Measurements from ENCODE around the gene MOB4.
A peak's percentile ranks its signal among the peaks of the same experiment; 100 is the strongest.
"Not testable (repeated sequence)": the region's sequence is repeated elsewhere in the genome, so short reads cannot be mapped to it uniquely, and the experiment has no call there.

The MOB4 gene

DNA sequence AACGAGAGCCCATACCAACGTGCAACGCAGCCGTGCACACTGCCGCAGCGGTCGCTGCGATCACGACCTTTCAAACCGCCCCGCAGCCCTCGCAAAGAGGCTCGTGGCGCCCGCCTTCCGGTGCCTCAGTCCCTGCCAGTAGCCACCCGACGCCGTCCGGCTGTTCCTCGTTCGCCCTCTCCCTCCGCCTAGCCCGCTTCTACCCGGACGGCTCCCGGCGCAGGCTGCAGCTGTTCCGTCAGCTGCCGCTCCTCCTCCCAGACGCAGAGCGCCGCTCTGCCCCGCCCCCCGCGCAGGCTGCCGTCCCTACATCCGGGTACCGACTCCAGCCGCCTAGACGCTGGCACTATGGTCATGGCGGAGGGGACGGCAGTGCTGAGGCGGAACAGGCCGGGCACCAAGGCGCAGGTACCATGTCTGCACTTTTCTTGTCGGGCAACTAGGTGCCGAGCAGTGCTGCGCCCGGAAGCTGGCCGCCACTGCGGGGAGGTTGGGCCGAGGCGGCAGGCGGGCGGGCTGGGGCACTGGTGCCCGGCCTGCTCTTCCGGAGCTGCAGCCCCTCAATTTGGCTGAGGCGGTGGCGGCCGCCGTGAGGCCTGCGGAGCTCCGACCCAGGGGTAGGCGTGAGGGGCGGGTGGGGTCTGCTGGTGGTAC, at the start of gene MOB4:
MOB4 (plus strand) TSS at position 328 of the 654 bp plus-strand sequence; CDS start at position 349, 21 bp downstream.
- DNase-seq: peak; percentile 96

- no peak for DNase-seq
Measured at GRCh38 chr2:197472166-197472565, 43.7 kb upstream of the MOB4 start.

- DNase-seq: no peak
Measured at GRCh38 chr2:197477797-197478196, 38.1 kb upstream of the MOB4 start.

GRCh38 chr2:197480165-197481036, 35.5 kb upstream of the MOB4 start:
- no peak for DNase-seq

GRCh38 chr2:197484248-197484647, 31.6 kb upstream of the MOB4 start:
- not testable (repeated sequence) for DNase-seq

- no peak for DNase-seq
Measured at GRCh38 chr2:197486175-197486574, 29.7 kb upstream of the MOB4 start.

DNA sequence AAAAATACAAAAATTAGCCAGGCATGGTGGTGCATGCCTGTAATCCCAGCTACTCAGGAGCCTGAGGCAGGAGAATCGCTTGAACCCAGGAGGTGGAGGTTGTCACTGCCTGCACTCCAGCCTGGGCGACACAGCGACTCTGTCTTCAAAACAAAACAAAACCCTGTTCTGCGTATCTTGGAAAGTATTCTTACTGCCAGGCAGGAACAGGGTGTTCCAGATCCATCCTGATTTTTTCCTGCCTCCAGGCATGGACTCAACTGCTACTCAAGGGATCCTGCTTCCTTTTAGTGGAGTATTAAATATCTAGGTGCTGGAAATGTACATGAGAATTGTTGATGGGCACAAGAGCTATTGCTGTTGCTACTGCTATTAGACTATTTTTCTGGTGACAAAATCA, 28.5 kb upstream of the MOB4 start:
- DNase-seq: no peak

DNA sequence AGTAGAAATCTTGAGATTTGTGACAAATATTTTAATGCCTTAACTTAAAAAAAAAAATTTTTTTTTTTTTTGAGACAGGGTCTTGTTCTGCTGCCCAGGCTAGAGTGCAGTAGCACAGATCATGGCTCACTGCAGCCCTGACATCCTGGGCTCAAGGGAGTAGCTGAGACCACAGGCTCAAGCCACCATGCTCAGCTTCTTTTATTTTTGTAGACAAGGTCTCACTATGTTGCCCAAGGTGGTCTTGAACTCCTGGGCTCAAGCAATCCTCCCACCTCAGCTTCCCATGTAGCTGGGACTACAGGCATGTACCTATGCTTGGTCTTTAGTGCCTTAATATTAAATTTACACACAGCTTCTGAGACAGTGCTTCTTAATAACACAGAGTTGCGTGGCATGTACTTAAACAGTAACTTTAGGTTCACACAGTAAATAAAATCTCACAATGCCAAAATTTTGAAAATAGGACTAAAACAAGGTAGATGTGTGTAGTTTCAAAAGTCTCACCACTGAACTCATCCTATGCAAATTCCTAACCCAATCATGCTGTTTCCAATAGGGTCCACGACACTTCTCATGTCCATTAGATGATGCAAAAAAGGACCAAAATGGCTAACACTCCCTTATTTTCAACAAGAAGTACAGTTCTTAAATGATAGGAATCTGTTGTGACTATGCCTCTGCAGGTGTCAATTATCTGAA, 20.3 kb upstream of the MOB4 start:
- DNase-seq: no peak

- DNase-seq: no peak
Measured at GRCh38 chr2:197496695-197497094, 19.2 kb upstream of the MOB4 start.

- DNase-seq: no peak
Measured at GRCh38 chr2:197497326-197497725, 18.5 kb upstream of the MOB4 start.

- no peak for DNase-seq
Measured at GRCh38 chr2:197498235-197498936, 17.5 kb upstream of the MOB4 start.

DNA sequence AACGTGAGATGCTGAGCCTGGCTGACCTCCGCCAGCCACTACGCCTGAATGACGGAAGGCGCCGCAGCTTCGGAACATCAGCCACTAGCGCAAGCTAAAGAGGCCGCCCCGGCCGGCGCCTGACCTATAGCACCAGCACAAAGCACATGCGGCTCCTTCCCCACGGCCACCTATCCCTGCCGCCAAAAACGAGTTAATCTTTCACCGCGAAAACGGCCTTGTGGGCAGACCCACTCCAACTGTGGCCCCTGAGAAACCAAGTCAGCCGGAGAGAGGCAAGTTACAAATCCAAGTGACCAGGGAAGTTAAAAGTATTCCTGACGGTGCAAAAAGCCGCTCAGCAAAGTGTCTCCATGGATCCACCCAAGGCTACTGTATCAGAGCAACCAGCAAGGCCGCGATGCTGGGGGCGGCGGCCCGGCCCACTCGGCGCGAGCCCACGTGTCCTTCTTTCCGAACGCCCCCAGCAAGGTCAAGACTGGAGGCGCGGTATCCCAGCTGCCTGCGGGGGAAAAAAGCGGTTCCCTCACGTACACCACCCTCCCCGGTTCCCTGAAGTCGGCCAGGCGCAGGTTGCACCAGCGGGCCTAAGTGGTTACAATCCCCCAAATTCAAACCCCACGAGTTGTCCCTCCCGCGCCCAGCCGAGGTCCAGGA, 16.8 kb upstream of the MOB4 start:
- DNase-seq: peak; percentile 71

- DNase-seq: peak; percentile 99
Measured at GRCh38 chr2:197499594-197500502, 16.0 kb upstream of the MOB4 start, which contains the start of the genes HSPD1 and HSPE1. Gene HSPD1 (minus strand): TSS chr2:197499840. CDS start chr2:197498848, 992 bp downstream. Gene HSPE1 (plus strand): TSS chr2:197500379. CDS start chr2:197500437, 58 bp downstream.

- DNase-seq: no peak
Measured at GRCh38 chr2:197500503-197501131, 15.2 kb upstream of the MOB4 start.

GRCh38 chr2:197502201-197502600, 13.7 kb upstream of the MOB4 start:
- no peak for DNase-seq

DNA sequence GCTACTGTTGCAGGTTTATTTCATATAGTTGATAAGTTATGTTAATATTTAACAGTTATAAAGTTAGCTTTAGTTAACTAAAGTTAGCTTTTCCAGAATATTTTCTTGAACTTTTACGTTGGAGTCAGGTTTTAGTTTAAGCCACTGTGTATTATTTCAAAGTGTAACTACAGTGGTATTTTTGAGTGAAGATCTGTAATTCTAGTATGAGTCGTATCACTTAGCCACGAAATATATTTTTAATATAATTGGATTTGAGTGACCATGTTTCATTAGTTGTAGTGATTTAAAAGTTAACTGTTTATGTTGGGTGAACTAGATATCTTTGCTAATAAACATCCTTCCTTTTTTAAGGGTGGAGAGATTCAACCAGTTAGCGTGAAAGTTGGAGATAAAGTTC, 13.2 kb upstream of the MOB4 start:
- DNase-seq: no peak

GRCh38 chr2:197504000-197504399, 11.9 kb upstream of the MOB4 start:
- no peak for DNase-seq

DNA sequence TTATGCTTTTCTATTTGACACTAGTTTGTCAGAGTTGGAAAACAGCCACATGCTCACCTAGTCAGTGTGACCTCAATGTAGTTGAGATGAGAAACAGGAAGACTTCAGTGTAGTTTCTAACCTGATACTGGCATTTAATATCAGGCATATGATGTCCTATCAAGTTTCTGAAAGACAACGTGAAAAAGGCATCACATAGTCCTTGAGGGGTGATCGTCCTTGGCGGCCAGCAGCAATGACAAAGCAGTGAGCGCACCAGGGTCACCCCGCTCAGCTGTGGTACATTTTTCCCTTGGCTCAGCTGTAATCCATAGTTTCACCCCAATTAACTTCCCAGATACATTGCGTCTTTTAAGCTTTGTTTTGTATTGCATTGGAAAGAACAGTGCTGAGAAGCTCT, 11.4 kb upstream of the MOB4 start:
- no peak for DNase-seq

DNA sequence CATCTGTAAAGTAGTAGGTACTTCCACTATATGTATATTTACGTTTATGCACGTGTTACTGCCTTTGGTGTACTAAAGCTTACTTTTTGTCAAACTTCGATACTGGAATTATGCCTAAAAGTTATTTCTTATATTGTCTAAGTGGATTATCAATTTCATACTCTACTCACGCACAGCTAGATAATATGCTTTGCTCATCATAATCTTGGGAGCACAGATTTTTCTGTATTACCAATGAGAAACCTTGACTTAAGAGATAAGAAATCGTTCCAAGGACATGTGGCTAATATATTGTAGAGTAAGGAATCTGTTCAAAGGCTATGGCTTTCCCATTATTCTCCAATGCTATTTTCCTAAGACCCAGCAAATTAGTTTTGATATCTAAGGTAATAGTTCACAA, 9.2 kb upstream of the MOB4 start:
- DNase-seq: no peak

DNA sequence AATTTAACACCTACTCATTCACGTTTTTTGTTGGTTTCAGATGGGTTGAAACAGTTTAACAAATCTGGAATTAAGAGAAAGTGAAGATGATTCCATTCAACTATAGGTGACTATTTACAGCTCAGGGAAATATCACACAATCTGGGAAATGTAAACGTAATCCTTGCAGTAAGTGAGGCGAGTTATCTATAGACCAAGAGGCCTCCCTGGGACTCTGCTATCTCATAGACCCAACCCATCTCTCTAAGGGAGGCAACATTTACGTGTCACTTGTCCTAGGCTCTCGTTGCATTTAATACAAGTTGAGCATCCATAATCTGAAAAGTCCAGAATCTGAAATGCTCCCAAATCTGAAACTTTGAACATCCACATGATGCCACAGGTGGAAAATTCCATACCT, 2.0 kb upstream of the MOB4 start:
- DNase-seq: no peak

DNA sequence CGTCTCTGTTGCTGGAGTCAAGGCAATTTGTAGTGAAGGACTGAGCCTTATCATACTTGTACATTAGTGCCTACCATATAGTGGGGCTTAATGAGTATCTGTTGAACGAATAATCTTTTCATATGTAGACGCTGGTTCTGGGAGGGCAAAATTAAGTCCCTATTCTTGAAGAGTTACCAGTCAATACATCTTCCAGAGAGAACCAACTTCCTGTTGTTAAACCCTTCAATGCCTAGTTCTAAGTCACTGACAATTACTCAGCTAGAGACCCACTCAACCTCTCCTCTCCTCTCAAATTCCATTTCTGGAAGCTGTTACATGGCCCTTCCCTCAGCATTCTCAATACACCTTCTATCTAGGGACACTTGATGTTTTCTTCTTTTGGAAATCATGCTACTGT, 1.1 kb upstream of the MOB4 start:
- DNase-seq: peak; percentile 36
